ENCODE data around the gene RAMP2. TPM values are rescaled to one million over a fixed set of nuclear protein-coding genes. Genes with fewer than 3 reads are reported as not detected.

Gene RAMP2
- total and polyA plus RNA-seq, 2 of the 13 experiments (the other 11 are each of a cell fraction or from before 2014, with no cell fraction given), result 1.4 to 5.2 TPM

- TF ChIP-seq ZNF407 (CRISPR knock-in tag; IDR thresholded peaks at IDR 0.05; ENCODE audit: not compliant biosample characterization), result no peak
- no peak for TF ChIP-seq ZSCAN20 (CRISPR knock-in tag; IDR thresholded peaks at IDR 0.05; ENCODE audit: borderline replicate concordance)
- no peak for TF ChIP-seq ZKSCAN5 (CRISPR knock-in tag; IDR thresholded peaks at IDR 0.05)
- no peak for TF ChIP-seq KDM1A (CRISPR knock-in tag; IDR thresholded peaks at IDR 0.05)
- no peak for TF ChIP-seq USF2 (IDR thresholded peaks at IDR 0.05; ENCODE audit: low read depth, low read length)
- TF ChIP-seq USF2 (CRISPR knock-in tag; IDR thresholded peaks at IDR 0.05; ENCODE audit: borderline replicate concordance), result no peak
- no peak for TF ChIP-seq XRCC5 (optimal IDR thresholded peaks at IDR 0.05; ENCODE audit: low read length)
- TF ChIP-seq GZF1 (CRISPR knock-in tag; IDR thresholded peaks at IDR 0.05), result no peak
- no peak for TF ChIP-seq ZNF780A (CRISPR knock-in tag; IDR thresholded peaks at IDR 0.05)
- no peak for TF ChIP-seq ZNF512B (CRISPR knock-in tag; IDR thresholded peaks at IDR 0.05; ENCODE audit: borderline replicate concordance)
- TF ChIP-seq THAP7 (CRISPR knock-in tag; IDR thresholded peaks at IDR 0.05), result no peak
- no peak for TF ChIP-seq ZNF296 (CRISPR knock-in tag; conservative IDR thresholded peaks at IDR 0.05)
- TF ChIP-seq KDM5A (IDR thresholded peaks at IDR 0.05; ENCODE audit: borderline replicate concordance, low read length), result no peak; the same call in 1 of the 2 replicates
- no peak for TF ChIP-seq RELA (CRISPR knock-in tag; IDR thresholded peaks at IDR 0.05)
Measured at GRCh38 chr17:42791948-42792347, 30.9 kb downstream of the RAMP2 start (continued).
